Psoas muscle (tissue), 8 donors: Measurements from ENCODE around the gene DRAM2. TPM values are rescaled to one million over a fixed set of nuclear protein-coding genes. Genes with fewer than 3 reads are reported as not detected.
"Not testable (repeated sequence)": the region's sequence is repeated elsewhere in the genome, so short reads cannot be mapped to it uniquely, and the experiment has no call there.

Source experiments
- ATAC-seq, 4 donors: fragments of 200-7000 bp; cut with Tn5 transposase; one replicate each; pipeline ENCODE4 v1.9.1; 2020; ENCODE audit warnings: moderate library complexity in 3 of 4, mild to moderate bottlenecking in 2 of 4
- DNase-seq, 2 donors: peaks; one replicate each; pipeline ENCODE4 v3.0.0-alpha.2; 2020
- H3K27ac ChIP-seq: fragments of 200-600 bp; one replicate; pipeline ENCODE4 v1.8.0; 2022
- H3K27me3 ChIP-seq, 3 donors: fragments of 200-600 bp in 1 of 3; one replicate each; pipeline versions ENCODE4 v1.6.1 to v1.8.0; 2013 to 2022; ENCODE audit warnings: low read length in 2 of 3, mild to moderate bottlenecking in 2 of 3, moderate library complexity in 1 of 3; ENCODE audit not compliant: insufficient read depth in 3 of 3
- H3K36me3 ChIP-seq, 2 donors: fragments of 200-600 bp in 1 of 2; one replicate each; pipeline versions ENCODE4 v1.6.1 to v1.8.0; 2013 to 2022; ENCODE audit warnings: low read depth in 1 of 2, mild to moderate bottlenecking in 1 of 2, moderate library complexity in 1 of 2; ENCODE audit not compliant: insufficient read depth in 1 of 2
- H3K4me1 ChIP-seq: fragments of 200-600 bp; one replicate; pipeline ENCODE4 v1.8.0; 2022
- H3K4me3 ChIP-seq: fragments of 200-600 bp; one replicate; pipeline ENCODE4 v1.8.0; 2022; ENCODE audit warnings: mild to moderate bottlenecking
- H3K9me3 ChIP-seq: fragments of 200-600 bp; one replicate; pipeline ENCODE4 v1.8.0; 2022
- CTCF ChIP-seq: fragments of 200-600 bp; IDR thresholded peaks from one replicate; pipeline ENCODE4 v1.8.0; 2022; ENCODE audit warnings: antibody characterized with exemption
- WGBS, 3 donors: extraction: QIAGEN DNeasy Blood & Tissue Kit; methylation state at CpG; one replicate each; pipeline versions ENCODE4 v1.1.6 to v1.1.7; 2013; 5-methylcytosine and 5-hydroxymethylcytosine counted together
- intact Hi-C, 2 donors: fragments of 100-400 bp; cut with DNase I; formaldehyde crosslinking; loops; one replicate each; pipeline versions ENCODE4 v1.11.0 to v1.14.2; 2022
- polyA plus RNA-seq, 3 donors: library from polyadenylated mRNA; stranded (reverse); fragments of 200-250 nt; gene quantifications; one replicate each; pipeline ENCODE4 v1.2.3, GENCODE V29; 2013
- total RNA-seq, 4 donors: library from RNA; stranded (reverse); fragmentation: NEBNext Ultra II Directional in 2 of 4; extraction: Animal tissue kit (Norgen Biotek cat#: 25700) in 2 of 4; gene quantifications; one replicate each; pipeline versions ENCODE4 v1.2.1 to v1.2.4, GENCODE V29; 2021 to 2023
- donor health status: healthy with polysubstance abuse.
- donor health status: DM: no; HTN: no; CAD: no; lungs with moderate emphysema.
- donor health status: Bipolar disorder and iron deficiency.
- donor health status: healthy.
- donor health status: DM: yes; HTN: yes; CAD: no.
- donor health status: DM: no; HTN: no; CAD: no.
- donor health status: DM: no; HTN: no; CAD: no.
- donor health status: DM: yes; HTN: yes; CAD: no.

DRAM2 gene
- total and polyA plus RNA-seq, 7 donors: 19.2 to 41.0 (median 27.1) TPM

GRCh38 chr1:111104981-111105380 lies 34.9 kb downstream of the DRAM2 start:
- ATAC-seq: no peak
- Histone ChIP-seq H3K36me3 (no peaks in the 10 kb centered on the region), H3K27me3 (no peaks in the 10 kb centered on the region), H3K9me3 (peaks cover 8% of the 10 kb centered on the region), H3K4me3 (no peak overlapping the region), H3K4me1 (no peaks in the 10 kb centered on the region), H3K27ac (no peak overlapping the region)
- DNase-seq: no peak
- 77 to 86% (median 81%) methylated on average over 2 of the region's 2 CpGs for WGBS, 3 donors
- intact Hi-C loops: no loop called here
- no peak for TF ChIP-seq CTCF

- Histone ChIP-seq H3K36me3 (no peaks in the 10 kb centered on the region), H3K27me3 (no peaks in the 10 kb centered on the region), H3K4me3 (no peak overlapping the region), H3K9me3 (peaks cover 6% of the 10 kb centered on the region), H3K4me1 (no peaks in the 10 kb centered on the region), H3K27ac (no peak overlapping the region)
- intact Hi-C loops: no loop called here
- 83 to 97% (median 87%) methylated on average over 5 of the region's 5 CpGs for WGBS, 3 donors
- DNase-seq (no peak), ATAC-seq (no peak)
- TF ChIP-seq CTCF: no peak
Measured at GRCh38 chr1:111101854-111102642, 37.8 kb downstream of the DRAM2 start.

- H3K27me3 ChIP-seq: no peaks in the 10 kb centered on the region
- DNase-seq (no peak), ATAC-seq (no peak)
- H3K27ac ChIP-seq: no peak overlapping the region
- no peak overlapping the region for H3K4me3 ChIP-seq
- peaks cover 11% of the 10 kb centered on the region for H3K9me3 ChIP-seq
- intact Hi-C loops: no loop called here
- TF ChIP-seq CTCF: no peak
- no peaks in the 10 kb centered on the region for H3K36me3 ChIP-seq
- no peaks in the 10 kb centered on the region for H3K4me1 ChIP-seq
- WGBS, 3 donors: 77 to 85% (median 80%) methylated on average over 1 of the region's 1 CpG
Measured at GRCh38 chr1:111099289-111099688, 40.6 kb downstream of the DRAM2 start.

GRCh38 chr1:111097356-111098099 lies 42.4 kb downstream of the DRAM2 start:
- DNase-seq (no peak), ATAC-seq (no peak)
- Histone ChIP-seq H3K27ac (no peak overlapping the region), H3K4me1 (no peaks in the 10 kb centered on the region), H3K4me3 (no peak overlapping the region), H3K36me3 (no peaks in the 10 kb centered on the region), H3K9me3 (peaks cover 11% of the 10 kb centered on the region), H3K27me3 (no peaks in the 10 kb centered on the region)
- 84 to 91% (median 86%) methylated on average over 2 of the region's 2 CpGs for WGBS, 3 donors
- intact Hi-C loops: no loop called here
- TF ChIP-seq CTCF: no peak

GRCh38 chr1:111095421-111095820 lies 44.5 kb downstream of the DRAM2 start:
- H3K9me3 ChIP-seq: peaks cover 11% of the 10 kb centered on the region
- DNase-seq, H3K4me1 ChIP-seq, H3K27ac ChIP-seq, H3K4me3 ChIP-seq, intact Hi-C loops, ATAC-seq, H3K27me3 ChIP-seq, H3K36me3 ChIP-seq: not testable (repeated sequence)
- 79 to 83% (median 79%) methylated on average over 3 of the region's 3 CpGs for WGBS, 3 donors
